ENCODE data around the gene XRCC1. TPM values are rescaled to one million over a fixed set of nuclear protein-coding genes. Genes with fewer than 3 reads are reported as not detected.
"Not testable (repeated sequence)": the region's sequence is repeated elsewhere in the genome, so short reads cannot be mapped to it uniquely, and the experiment has no call there.

The XRCC1 gene
- polyA plus RNA-seq, 3 donors, result 13.1 to 23.0 (median 19.3) TPM

DNA sequence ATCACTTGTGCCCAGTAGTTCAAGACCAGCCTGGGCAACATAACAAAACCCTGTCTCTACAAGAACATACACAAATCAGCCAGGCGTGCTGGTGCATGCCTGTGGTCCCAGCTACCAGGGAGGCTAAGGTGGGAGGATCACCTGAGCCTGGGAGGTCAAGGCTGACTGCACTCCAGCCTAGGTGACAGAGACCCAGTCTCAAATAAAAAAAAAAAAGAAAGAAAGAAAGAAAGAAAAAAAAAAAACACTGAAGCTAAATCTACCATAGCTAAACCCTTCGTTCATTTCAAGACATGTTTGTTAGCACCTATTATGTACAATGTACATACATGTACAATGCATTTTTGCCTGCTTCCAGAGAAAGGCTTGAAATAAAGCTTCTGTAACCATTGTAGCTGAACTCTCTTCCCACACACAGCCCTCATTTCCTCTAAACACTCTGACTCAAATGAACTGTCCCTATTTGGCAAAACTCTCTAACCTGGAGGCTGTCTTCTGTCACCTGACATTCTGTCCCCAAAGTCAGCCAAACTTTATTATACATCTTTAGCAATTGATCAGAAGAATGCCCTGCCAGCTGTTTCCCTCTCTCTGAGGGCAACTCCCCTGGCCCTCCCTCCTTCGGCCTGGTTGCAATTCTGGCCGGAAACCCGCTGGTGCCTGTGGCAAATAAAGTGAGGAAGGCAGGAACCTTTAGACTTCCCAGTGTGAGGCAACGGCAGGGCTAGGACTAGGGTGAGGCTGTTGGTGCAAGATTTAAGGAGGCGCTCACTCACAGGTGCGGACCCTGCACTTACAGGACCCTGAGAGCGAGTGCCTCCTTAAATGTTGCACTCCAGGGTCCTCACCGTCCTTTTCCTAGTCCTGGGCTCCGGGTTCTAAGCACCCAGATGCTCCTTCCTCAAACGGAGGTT, 50.1 kb downstream of the XRCC1 start:
- no peaks in the 10 kb centered on the region for H3K9me3 Mint-ChIP-seq
- TF ChIP-seq, protein P1, sequence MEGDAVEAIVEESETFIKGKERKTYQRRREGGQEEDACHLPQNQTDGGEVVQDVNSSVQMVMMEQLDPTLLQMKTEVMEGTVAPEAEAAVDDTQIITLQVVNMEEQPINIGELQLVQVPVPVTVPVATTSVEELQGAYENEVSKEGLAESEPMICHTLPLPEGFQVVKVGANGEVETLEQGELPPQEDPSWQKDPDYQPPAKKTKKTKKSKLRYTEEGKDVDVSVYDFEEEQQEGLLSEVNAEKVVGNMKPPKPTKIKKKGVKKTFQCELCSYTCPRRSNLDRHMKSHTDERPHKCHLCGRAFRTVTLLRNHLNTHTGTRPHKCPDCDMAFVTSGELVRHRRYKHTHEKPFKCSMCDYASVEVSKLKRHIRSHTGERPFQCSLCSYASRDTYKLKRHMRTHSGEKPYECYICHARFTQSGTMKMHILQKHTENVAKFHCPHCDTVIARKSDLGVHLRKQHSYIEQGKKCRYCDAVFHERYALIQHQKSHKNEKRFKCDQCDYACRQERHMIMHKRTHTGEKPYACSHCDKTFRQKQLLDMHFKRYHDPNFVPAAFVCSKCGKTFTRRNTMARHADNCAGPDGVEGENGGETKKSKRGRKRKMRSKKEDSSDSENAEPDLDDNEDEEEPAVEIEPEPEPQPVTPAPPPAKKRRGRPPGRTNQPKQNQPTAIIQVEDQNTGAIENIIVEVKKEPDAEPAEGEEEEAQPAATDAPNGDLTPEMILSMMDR (IDR thresholded peaks at IDR 0.05), result no peak
- Histone ChIP-seq H3K4me1 (ENCODE audit: control insufficient read depth in 1 of 2, insufficient read depth in 2 of 2, low read length in 2 of 2) (peaks cover 35 to 47% of the 10 kb centered on the region in 2 donors), H3K27me3 (ENCODE audit: control insufficient read depth in 2 of 2, insufficient read depth in 2 of 2, low read length in 2 of 2) (no peaks in the 10 kb centered on the region), H3K79me2 (ENCODE audit: insufficient read depth, low read length) (peaks cover 55% of the 10 kb centered on the region), H3K9ac (ENCODE audit: insufficient read depth, low read length, poor library complexity, severe bottlenecking) (peak overlapping the region; percentile 89), H3K27ac (ENCODE audit: low read depth in 1 of 2, low read length in 2 of 2) (peak overlapping the region; percentile 60 to 89), H4K20me1 (ENCODE audit: insufficient read depth, low read length) (peaks cover 4% of the 10 kb centered on the region), H3K36me3 (replicated peaks in 1 of 2; ENCODE audit: control insufficient read depth in 1 of 2, insufficient read depth in 2 of 2, low read length in 2 of 2) (peaks cover 0 to 8% of the 10 kb centered on the region in 2 donors), H3K9me3 (replicated peaks in 1 of 2; ENCODE audit: control insufficient read depth in 1 of 2, insufficient read depth in 1 of 2, low read length in 2 of 2) (no peaks in the 10 kb centered on the region), H2AFZ (ENCODE audit: insufficient read depth, low read depth, low read length, poor library complexity, severe bottlenecking) (peak overlapping the region; percentile 96), H3K4me3 (replicated peaks in 1 of 3; ENCODE audit: low read depth in 2 of 3, low read length in 3 of 3) (peak overlapping the region; percentile 44 to 98 (median 91)), H3K4me2 (replicated peaks; ENCODE audit: extremely low read depth, low read length, poor library complexity, severe bottlenecking) (peak overlapping the region; percentile 99)
- H3K27ac Mint-ChIP-seq, result peak overlapping the region; percentile 73 to 97 (median 92)
- peak overlapping the region; percentile 90 to 98 for H3K4me3 Mint-ChIP-seq
- intact Hi-C loops (cut with micrococcal nuclease), result loop anchor here in 1 of 2 donors (5.0 kb wide), 1 partner anchor 78 kb away; no protein-coding TSS in a partner anchor
- peaks cover 40% of the 10 kb centered on the region for H3K4me1 Mint-ChIP-seq
- 0% methylated on average over 9 of the region's 12 CpGs for WGBS (ENCODE audit: insufficient coverage)
- DNase-seq, result peak in 2 of 3 donors; percentile 44 to 65
- peaks cover 4 to 16% of the 10 kb centered on the region in 2 donors for H3K36me3 Mint-ChIP-seq
- H3K27me3 Mint-ChIP-seq (ENCODE audit: low read depth in 3 of 3), result peaks cover 0 to 1% (median 0%) of the 10 kb centered on the region in 3 donors

DNA sequence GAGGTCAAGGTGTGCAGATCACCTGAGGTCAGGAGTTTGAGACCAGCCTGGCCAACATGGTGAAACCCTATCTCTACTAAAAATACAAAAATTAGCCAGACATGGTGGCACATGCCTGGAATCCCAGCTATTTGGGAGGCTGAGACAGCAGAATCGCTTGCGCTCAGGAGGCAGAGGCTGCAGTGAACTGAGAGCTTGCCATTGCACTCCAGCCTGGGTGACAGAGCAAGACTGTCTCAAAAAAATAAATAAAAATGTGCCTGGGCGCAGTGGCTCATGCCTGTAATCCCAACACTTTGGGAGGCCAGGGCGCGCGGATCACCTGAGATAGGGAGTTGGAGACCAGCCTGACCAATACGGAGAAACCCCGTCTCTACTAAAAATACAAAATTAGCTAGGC, 51.6 kb downstream of the XRCC1 start:
- not testable (repeated sequence) for H3K9me3 Mint-ChIP-seq; H3K27me3 ChIP-seq (ENCODE audit: control insufficient read depth in 2 of 2, insufficient read depth in 2 of 2, low read length in 2 of 2); H3K4me3 ChIP-seq (replicated peaks in 1 of 3; ENCODE audit: low read depth in 2 of 3, low read length in 3 of 3); H3K4me2 ChIP-seq (replicated peaks; ENCODE audit: extremely low read depth, low read length, poor library complexity, severe bottlenecking); H3K27me3 Mint-ChIP-seq (ENCODE audit: low read depth in 3 of 3); H3K27ac Mint-ChIP-seq; H3K4me3 Mint-ChIP-seq; DNase-seq; H3K9ac ChIP-seq (ENCODE audit: insufficient read depth, low read length, poor library complexity, severe bottlenecking); H3K9me3 ChIP-seq (replicated peaks in 1 of 2; ENCODE audit: control insufficient read depth in 1 of 2, insufficient read depth in 1 of 2, low read length in 2 of 2); H3K27ac ChIP-seq (ENCODE audit: low read depth in 1 of 2, low read length in 2 of 2); H3K36me3 ChIP-seq (replicated peaks in 1 of 2; ENCODE audit: control insufficient read depth in 1 of 2, insufficient read depth in 2 of 2, low read length in 2 of 2); H2AFZ ChIP-seq (ENCODE audit: insufficient read depth, low read depth, low read length, poor library complexity, severe bottlenecking)
- peaks cover 45 to 55% of the 10 kb centered on the region in 2 donors for H3K4me1 ChIP-seq (ENCODE audit: control insufficient read depth in 1 of 2, insufficient read depth in 2 of 2, low read length in 2 of 2)
- H4K20me1 ChIP-seq (ENCODE audit: insufficient read depth, low read length), result peaks cover 10% of the 10 kb centered on the region
- Mint-ChIP-seq H3K36me3 (peaks cover 4 to 16% of the 10 kb centered on the region in 2 donors), H3K4me1 (peaks cover 48% of the 10 kb centered on the region)
- 96% methylated on average over 6 of the region's 8 CpGs for WGBS (ENCODE audit: insufficient coverage)
- H3K79me2 ChIP-seq (ENCODE audit: insufficient read depth, low read length), result peaks cover 63% of the 10 kb centered on the region
- intact Hi-C loops (cut with micrococcal nuclease), result loop anchor here in 1 of 2 donors (5.0 kb wide), 1 partner anchor 76 kb away; no protein-coding TSS in a partner anchor

All from CD14-positive monocyte (primary cell).